ENCODE measurements around the gene MUCL1.

DNA sequence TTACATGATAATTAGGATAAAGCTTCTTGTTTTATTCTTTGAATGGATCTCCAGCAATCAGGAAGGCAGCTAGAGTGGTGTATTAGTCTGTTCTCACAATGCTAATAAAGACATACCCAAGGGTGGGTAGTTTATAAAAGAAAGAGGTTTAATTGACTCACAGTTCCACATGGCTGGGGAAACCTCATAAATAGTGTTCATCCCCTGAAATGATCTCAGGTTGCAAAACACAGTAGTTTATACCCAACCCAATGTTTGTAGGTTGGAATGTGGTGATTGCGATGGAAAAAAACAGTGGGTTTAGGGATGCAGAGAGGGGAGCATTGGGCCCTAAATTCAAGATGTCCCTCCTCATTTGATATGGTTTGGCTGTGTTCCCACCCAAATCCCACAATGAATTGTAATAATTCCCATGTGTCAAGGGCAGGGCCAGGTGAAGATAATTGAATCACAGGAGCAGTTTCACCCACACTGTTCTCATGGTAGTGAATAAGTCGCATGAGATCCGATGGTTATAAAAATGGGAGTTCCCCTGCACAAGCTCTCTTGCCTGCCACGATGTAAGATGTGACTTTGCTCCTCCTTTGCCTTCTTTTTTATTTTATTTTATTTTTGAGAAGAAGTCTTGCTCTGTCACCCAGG lies 11.5 kb downstream of the MUCL1 start:
- TF ChIP-seq, protein P1, sequence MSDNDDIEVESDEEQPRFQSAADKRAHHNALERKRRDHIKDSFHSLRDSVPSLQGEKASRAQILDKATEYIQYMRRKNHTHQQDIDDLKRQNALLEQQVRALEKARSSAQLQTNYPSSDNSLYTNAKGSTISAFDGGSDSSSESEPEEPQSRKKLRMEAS (IDR thresholded peaks at IDR 0.05), result no peak
- TF ChIP-seq, protein P2, sequence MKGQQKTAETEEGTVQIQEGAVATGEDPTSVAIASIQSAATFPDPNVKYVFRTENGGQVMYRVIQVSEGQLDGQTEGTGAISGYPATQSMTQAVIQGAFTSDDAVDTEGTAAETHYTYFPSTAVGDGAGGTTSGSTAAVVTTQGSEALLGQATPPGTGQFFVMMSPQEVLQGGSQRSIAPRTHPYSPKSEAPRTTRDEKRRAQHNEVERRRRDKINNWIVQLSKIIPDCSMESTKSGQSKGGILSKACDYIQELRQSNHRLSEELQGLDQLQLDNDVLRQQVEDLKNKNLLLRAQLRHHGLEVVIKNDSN (IDR thresholded peaks at IDR 0.05), result no peak
- no peak for TF ChIP-seq CEBPB (IDR thresholded peaks at IDR 0.05)
- no peak for TF ChIP-seq FOXM1 (IDR thresholded peaks at IDR 0.05; ENCODE audit: borderline replicate concordance, low read depth)
- TF ChIP-seq ZBTB7A (IDR thresholded peaks at IDR 0.05; ENCODE audit: low read depth), result no peak
- no peak for TF ChIP-seq YY1 (IDR thresholded peaks at IDR 0.05; ENCODE audit: low read depth)
- no peak for TF ChIP-seq TAF1 (IDR thresholded peaks at IDR 0.05; ENCODE audit: low read depth)
- TF ChIP-seq EGR1 (IDR thresholded peaks at IDR 0.05), result no peak
- TF ChIP-seq EP300 (IDR thresholded peaks at IDR 0.05; ENCODE audit: borderline replicate concordance), result no peak
- TF ChIP-seq NFIC (IDR thresholded peaks at IDR 0.05), result no peak
- TF ChIP-seq RAD21 (IDR thresholded peaks at IDR 0.05; ENCODE audit: low read depth), result no peak
